ENCODE results near the gene B3GALT6. TPM values are rescaled to one million over a fixed set of nuclear protein-coding genes. Genes with fewer than 3 reads are reported as not detected.

Gene B3GALT6
- total RNA-seq, 1 donor from 2014 or later: 31.9 TPM

DNA sequence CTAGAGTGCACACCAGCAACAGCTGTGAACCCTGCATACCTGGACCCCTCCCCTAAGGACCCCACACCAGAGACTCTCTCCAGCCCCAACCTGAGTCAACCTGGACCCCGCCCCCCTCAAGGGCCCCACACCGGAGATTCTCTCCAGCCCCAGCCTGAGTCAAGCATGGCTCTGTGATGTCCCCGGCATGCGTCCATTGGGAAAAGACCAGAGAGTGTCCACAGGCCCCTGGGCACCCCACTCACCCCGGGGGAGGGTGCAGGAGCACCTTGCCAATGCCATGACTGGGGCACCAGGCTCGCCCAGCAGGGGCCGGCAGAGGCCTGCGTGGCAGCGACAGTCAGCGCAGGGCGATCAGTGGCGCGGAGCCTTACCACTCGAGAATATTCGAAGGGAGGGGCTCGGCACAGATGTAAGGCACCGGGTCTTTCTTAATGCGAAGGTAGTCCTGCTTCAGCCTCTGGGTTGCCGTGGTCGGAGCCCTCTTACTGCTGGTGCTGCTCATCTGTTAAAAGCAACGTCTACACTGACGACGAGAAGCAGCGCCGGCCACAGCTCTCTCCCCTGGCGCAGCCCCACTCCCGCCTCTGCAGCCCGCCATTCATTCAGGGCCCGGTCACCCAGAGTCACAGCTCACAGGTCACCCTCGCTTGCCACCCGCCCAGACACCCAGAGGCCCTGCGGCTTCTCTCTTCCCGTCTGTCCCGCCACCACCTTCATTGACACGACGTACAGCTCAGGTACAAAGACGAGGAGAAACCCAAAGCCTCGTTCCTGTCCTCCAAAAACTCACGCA, 35.6 kb downstream of the B3GALT6 start:
- Mint-ChIP-seq H3K27ac (peak overlapping the region; percentile 33), H3K9me3 (ENCODE audit: low read depth) (no peaks in the 10 kb centered on the region), H3K4me1 (ENCODE audit: low read depth) (peaks cover 16% of the 10 kb centered on the region), H3K27me3 (no peaks in the 10 kb centered on the region), H3K4me3 (ENCODE audit: low read depth) (no peak overlapping the region), H3K36me3 (ENCODE audit: insufficient read depth) (peaks cover 12% of the 10 kb centered on the region)
- no peak for DNase-seq (ENCODE audit: low spot score, unreplicated experiment)
- TF ChIP-seq, protein P1, sequence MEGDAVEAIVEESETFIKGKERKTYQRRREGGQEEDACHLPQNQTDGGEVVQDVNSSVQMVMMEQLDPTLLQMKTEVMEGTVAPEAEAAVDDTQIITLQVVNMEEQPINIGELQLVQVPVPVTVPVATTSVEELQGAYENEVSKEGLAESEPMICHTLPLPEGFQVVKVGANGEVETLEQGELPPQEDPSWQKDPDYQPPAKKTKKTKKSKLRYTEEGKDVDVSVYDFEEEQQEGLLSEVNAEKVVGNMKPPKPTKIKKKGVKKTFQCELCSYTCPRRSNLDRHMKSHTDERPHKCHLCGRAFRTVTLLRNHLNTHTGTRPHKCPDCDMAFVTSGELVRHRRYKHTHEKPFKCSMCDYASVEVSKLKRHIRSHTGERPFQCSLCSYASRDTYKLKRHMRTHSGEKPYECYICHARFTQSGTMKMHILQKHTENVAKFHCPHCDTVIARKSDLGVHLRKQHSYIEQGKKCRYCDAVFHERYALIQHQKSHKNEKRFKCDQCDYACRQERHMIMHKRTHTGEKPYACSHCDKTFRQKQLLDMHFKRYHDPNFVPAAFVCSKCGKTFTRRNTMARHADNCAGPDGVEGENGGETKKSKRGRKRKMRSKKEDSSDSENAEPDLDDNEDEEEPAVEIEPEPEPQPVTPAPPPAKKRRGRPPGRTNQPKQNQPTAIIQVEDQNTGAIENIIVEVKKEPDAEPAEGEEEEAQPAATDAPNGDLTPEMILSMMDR (IDR thresholded peaks at IDR 0.05; ENCODE audit: unreplicated experiment): no peak

DNA sequence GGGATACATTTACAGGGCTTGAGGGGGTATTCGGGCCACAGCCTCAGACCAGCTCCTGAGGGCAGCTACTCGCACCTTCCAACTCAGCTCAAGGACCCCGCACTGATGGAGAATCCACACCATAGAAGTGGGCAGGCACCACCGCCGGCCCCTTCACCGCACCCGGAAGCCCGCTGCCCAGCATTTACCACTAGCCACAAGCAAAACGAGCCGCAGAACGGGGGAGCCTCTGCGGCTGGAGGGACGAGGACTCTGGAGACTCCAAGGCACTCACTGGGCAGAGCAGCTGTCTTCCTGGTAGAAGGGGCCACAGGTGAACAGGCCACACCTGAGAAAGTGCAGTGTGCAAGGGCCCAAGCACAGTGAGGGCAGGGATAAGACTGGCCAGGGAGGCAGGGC, 36.2 kb downstream of the B3GALT6 start:
- peaks cover 20% of the 10 kb centered on the region for H3K4me1 Mint-ChIP-seq (ENCODE audit: low read depth)
- DNase-seq (ENCODE audit: low spot score, unreplicated experiment): no peak
- H3K9me3 Mint-ChIP-seq (ENCODE audit: low read depth): no peaks in the 10 kb centered on the region
- no peaks in the 10 kb centered on the region for H3K27me3 Mint-ChIP-seq
- H3K4me3 Mint-ChIP-seq (ENCODE audit: low read depth): no peak overlapping the region
- H3K36me3 Mint-ChIP-seq (ENCODE audit: insufficient read depth): peaks cover 10% of the 10 kb centered on the region
- peak overlapping the region; percentile 33 for H3K27ac Mint-ChIP-seq
- TF ChIP-seq, protein P1 (IDR thresholded peaks at IDR 0.05; ENCODE audit: unreplicated experiment): no peak

DNA sequence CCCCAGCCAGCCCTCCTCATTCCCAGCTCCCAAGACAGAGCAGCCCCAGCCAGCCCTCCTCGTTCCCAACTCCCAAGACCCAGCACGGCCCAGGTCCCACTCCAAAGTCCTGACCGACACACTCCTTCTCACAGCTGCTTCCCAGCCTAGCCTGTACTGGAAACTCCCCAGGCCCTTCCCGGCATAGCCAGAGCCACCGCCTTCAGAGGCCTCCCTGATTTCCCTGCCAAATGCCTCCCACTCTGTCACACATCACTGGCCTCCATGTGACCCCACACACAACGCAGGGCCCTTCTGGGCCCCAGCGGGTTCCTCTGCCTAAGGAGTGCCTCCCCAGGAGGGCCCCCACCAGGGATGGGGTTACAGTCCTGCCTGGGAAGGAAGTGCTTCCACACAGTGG, 38.8 kb downstream of the B3GALT6 start:
- DNase-seq (ENCODE audit: low spot score, unreplicated experiment): no peak
- TF ChIP-seq, protein P1 (IDR thresholded peaks at IDR 0.05; ENCODE audit: unreplicated experiment): no peak
- H3K4me3 Mint-ChIP-seq (ENCODE audit: low read depth): peak overlapping the region; percentile 61
- peak overlapping the region; percentile 80 for H3K27ac Mint-ChIP-seq
- peaks cover 24% of the 10 kb centered on the region for H3K4me1 Mint-ChIP-seq (ENCODE audit: low read depth)
- H3K9me3 Mint-ChIP-seq (ENCODE audit: low read depth): no peaks in the 10 kb centered on the region
- no peaks in the 10 kb centered on the region for H3K27me3 Mint-ChIP-seq
- H3K36me3 Mint-ChIP-seq (ENCODE audit: insufficient read depth): peaks cover 9% of the 10 kb centered on the region

DNA sequence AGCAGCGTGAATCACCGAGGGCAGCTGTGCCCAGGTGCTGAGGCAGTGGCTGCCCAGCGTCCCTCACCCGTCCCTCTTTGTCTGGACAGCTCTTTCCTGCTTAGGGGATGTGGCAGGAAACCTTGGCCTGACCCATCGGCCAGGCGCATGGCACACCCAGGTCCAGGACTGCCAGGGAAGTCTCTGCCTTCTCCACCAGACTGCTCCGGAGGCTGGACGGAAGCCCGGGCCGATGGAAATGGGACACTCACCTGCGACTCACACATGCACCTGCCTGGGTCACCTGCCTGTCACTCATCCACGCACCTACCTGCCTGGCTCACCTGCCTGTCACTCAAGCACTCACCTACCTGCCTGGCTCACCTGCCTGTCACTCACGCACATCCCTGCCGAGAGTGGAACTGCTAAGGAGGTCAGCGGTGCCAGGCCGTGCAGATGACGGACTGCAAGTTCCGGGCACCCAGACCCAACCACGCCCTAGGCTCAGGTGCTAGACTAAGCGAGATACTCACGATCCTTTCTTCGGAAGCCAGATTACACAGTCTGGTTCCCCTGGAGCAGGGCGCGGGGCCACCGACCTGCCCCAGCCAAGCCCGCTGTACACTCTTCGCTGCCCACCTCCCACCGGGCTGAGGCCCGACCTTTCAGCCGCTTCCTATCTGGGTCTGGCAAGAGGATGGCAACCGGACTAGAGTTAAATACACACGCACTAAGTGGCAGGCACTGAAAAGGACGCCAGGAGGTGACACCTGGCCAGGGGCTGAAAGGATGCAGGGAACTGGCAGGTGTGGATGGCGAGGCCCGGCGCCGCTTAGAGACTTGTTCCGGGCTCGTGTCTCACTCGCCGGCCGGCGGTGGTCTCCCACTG, 40.5 kb downstream of the B3GALT6 start:
- no peaks in the 10 kb centered on the region for H3K9me3 Mint-ChIP-seq (ENCODE audit: low read depth)
- peaks cover 24% of the 10 kb centered on the region for H3K4me1 Mint-ChIP-seq (ENCODE audit: low read depth)
- peak overlapping the region; percentile 91 for H3K4me3 Mint-ChIP-seq (ENCODE audit: low read depth)
- no peak for DNase-seq (ENCODE audit: low spot score, unreplicated experiment)
- TF ChIP-seq, protein P1 (IDR thresholded peaks at IDR 0.05; ENCODE audit: unreplicated experiment): no peak
- H3K27me3 Mint-ChIP-seq: no peaks in the 10 kb centered on the region
- peak overlapping the region; percentile 89 for H3K27ac Mint-ChIP-seq
- peaks cover 5% of the 10 kb centered on the region for H3K36me3 Mint-ChIP-seq (ENCODE audit: insufficient read depth)

DNA sequence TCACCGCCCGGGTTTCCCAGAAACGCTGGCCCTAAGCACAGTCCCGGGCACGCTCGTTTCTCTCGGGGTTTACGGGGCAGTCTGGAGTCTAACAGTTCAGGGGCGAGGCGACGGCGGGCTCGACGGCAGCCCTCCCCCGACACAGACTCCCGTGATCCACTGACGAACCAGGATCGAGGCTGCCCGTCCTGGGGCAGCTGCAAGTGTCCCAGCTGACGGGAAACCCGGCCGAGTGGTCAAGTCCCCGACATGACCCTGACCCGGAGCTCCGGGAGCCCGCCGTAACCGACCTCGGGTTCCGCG, 41.1 kb downstream of the B3GALT6 start:
- no peaks in the 10 kb centered on the region for H3K9me3 Mint-ChIP-seq (ENCODE audit: low read depth)
- peaks cover 5% of the 10 kb centered on the region for H3K36me3 Mint-ChIP-seq (ENCODE audit: insufficient read depth)
- H3K27ac Mint-ChIP-seq: peak overlapping the region; percentile 89
- DNase-seq (ENCODE audit: low spot score, unreplicated experiment): no peak
- H3K4me3 Mint-ChIP-seq (ENCODE audit: low read depth): peak overlapping the region; percentile 91
- no peaks in the 10 kb centered on the region for H3K27me3 Mint-ChIP-seq
- H3K4me1 Mint-ChIP-seq (ENCODE audit: low read depth): peaks cover 24% of the 10 kb centered on the region
- TF ChIP-seq, protein P1 (IDR thresholded peaks at IDR 0.05; ENCODE audit: unreplicated experiment): no peak
